Fibroblast of lung (primary cell): ENCODE results near the gene GPR132.

Experiments
- CTCF ChIP-seq, 2 donors: IDR thresholded peaks in 1 of 2; conservative IDR thresholded peaks in 1 of 2; 1 replicate in 1 of 2; 2 replicates in 1 of 2; pipeline ENCODE4 v1.5.1; 2011 to 2012; ENCODE audit warnings: low read length in 2 of 2, control low read depth in 1 of 2, inconsistent platforms in 1 of 2, low read depth in 1 of 2, mild to moderate bottlenecking in 1 of 2
- EZH2 ChIP-seq: IDR thresholded peaks from 2 replicates; pipeline ENCODE4 v1.5.1; 2012; ENCODE audit warnings: low read length, control low read depth, mild to moderate bottlenecking; ENCODE audit errors: missing control alignments

GRCh38 chr14:105058521-105059034, 6.7 kb downstream of the GPR132 start:
- TF ChIP-seq CTCF (conservative IDR thresholded peaks at IDR 0.05 in 1 of 2, IDR thresholded peaks at IDR 0.05 in 1 of 2; ENCODE audit: low read depth in 1 of 2, low read length in 2 of 2) (no peak), EZH2 (no peak)
